DND-41 (cell line): ENCODE measurements around the gene AFF3.

Experiments used
- EZH2 ChIP-seq: IDR thresholded peaks from 3 replicates; pipeline ENCODE4 v1.6.1; 2012; ENCODE audit warnings: borderline replicate concordance, low read depth, mild to moderate bottlenecking, moderate library complexity, low read length, inconsistent platforms; ENCODE audit not compliant: severe bottlenecking
- TF ChIP-seq, protein P1 (sequence below): IDR thresholded peaks from 2 replicates; pipeline ENCODE4 v1.5.1; 2012; ENCODE audit warnings: borderline replicate concordance, low read length, moderate library complexity, mild to moderate bottlenecking; ENCODE audit not compliant: poor library complexity, severe bottlenecking; ENCODE audit errors: extremely low read depth

DNA sequence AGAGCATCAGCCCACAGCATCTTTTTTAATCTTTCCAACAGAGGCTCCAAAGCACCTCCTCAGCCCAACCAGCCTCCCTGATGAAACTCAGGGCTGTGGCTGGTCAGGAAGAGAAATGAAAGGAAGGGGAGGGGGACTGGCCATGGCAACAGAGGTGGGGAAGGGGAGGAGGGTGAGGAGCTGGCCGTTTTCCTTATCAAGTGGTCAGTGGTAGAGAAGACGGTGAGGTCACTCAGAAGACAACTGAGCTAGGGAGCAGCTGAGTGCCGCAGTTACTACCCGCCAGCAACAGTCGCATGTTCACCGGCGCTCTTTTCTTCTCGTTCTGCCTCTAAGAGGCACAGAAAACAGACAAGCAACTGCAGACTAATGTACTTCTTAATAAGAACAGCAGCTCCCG is 97.4 kb downstream of the AFF3 start:
- TF ChIP-seq, protein P1, sequence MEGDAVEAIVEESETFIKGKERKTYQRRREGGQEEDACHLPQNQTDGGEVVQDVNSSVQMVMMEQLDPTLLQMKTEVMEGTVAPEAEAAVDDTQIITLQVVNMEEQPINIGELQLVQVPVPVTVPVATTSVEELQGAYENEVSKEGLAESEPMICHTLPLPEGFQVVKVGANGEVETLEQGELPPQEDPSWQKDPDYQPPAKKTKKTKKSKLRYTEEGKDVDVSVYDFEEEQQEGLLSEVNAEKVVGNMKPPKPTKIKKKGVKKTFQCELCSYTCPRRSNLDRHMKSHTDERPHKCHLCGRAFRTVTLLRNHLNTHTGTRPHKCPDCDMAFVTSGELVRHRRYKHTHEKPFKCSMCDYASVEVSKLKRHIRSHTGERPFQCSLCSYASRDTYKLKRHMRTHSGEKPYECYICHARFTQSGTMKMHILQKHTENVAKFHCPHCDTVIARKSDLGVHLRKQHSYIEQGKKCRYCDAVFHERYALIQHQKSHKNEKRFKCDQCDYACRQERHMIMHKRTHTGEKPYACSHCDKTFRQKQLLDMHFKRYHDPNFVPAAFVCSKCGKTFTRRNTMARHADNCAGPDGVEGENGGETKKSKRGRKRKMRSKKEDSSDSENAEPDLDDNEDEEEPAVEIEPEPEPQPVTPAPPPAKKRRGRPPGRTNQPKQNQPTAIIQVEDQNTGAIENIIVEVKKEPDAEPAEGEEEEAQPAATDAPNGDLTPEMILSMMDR, result no peak
- no peak for TF ChIP-seq EZH2
